Caco-2 (cell line): ENCODE measurements around the gene NCKAP5. TPM values are rescaled to one million over a fixed set of nuclear protein-coding genes. Genes with fewer than 3 reads are reported as not detected.

Source experiments
- BruUV-seq: library from RNA; stranded (reverse); fragments of 400-500 nt; replicated peaks from 2 replicates; lab custom pipeline; 2021; lab: Mats Ljungman, UMichigan
- CTCF ChIA-PET: fragments of 300-600 bp; sonication (Branson Sonifier 250); formaldehyde crosslinking; loops from one replicate; lab custom pipeline; 2022; ENCODE audit warnings: antibody characterized with exemption; lab: Charles Lee
- POLR2A ChIA-PET: fragments of 300-600 bp; sonication (Branson Sonifier 250); formaldehyde crosslinking; loops from one replicate; lab custom pipeline; 2022; ENCODE audit warnings: antibody characterized with exemption; lab: Charles Lee
- DNase-seq, 2 experiments: peaks; one replicate each; pipeline versions ENCODE4 v3.0.0 to v3.0.0-alpha.2; 2020 to 2022
- H3K27me3 ChIP-seq: replicated peaks from 2 replicates; pipeline ENCODE4 v1.6.0; 2011; ENCODE audit warnings: low read length; ENCODE audit not compliant: control insufficient read depth, insufficient read depth
- H3K36me3 ChIP-seq: 2 replicates; pipeline ENCODE4 v1.5.1; 2011; ENCODE audit warnings: low read length; ENCODE audit not compliant: control insufficient read depth, insufficient read depth
- H3K4me1 ChIP-seq: fragments of 250-450 bp; sonication (Bioruptor Pico); 2 replicates; pipeline ENCODE4 v1.5.1; 2020; ENCODE audit warnings: mild to moderate bottlenecking
- H3K4me3 ChIP-seq: 2 replicates; pipeline ENCODE4 v1.5.1; 2011; ENCODE audit warnings: low read depth, mild to moderate bottlenecking, control low read depth, low read length
- H3K9me3 ChIP-seq: fragments of 250-450 bp; sonication (Bioruptor Pico); 2 replicates; pipeline ENCODE4 v1.5.1; 2020; ENCODE audit warnings: mild to moderate bottlenecking, moderate library complexity
- H3K27ac Mint-ChIP-seq: one replicate; pipeline ENCODE4 v1.8.0; 2022; ENCODE audit warnings: mixed read lengths; ENCODE audit not compliant: unreplicated experiment
- H3K27me3 Mint-ChIP-seq: one replicate; pipeline ENCODE4 v1.8.0; 2022; ENCODE audit warnings: mixed read lengths; ENCODE audit not compliant: insufficient read depth, unreplicated experiment
- H3K36me3 Mint-ChIP-seq: one replicate; pipeline ENCODE4 v1.8.0; 2022; ENCODE audit warnings: mild to moderate bottlenecking, mixed read lengths; ENCODE audit not compliant: insufficient read depth, unreplicated experiment
- H3K4me1 Mint-ChIP-seq: one replicate; pipeline ENCODE4 v1.8.0; 2022; ENCODE audit warnings: low read depth, mixed read lengths; ENCODE audit not compliant: unreplicated experiment
- H3K4me3 Mint-ChIP-seq: one replicate; pipeline ENCODE4 v1.8.0; 2022; ENCODE audit warnings: mild to moderate bottlenecking, moderate library complexity, mixed read lengths; ENCODE audit not compliant: unreplicated experiment
- H3K9me3 Mint-ChIP-seq: one replicate; pipeline ENCODE4 v1.8.0; 2022; ENCODE audit warnings: mixed read lengths; ENCODE audit not compliant: unreplicated experiment
- CTCF ChIP-seq, 2 experiments: fragments of 200-600 bp in 1 of 2; IDR thresholded peaks; 1 replicate in 1 of 2; 2 replicates in 1 of 2; pipeline versions ENCODE4 v1.5.1 to v1.8.0; 2011 to 2022; ENCODE audit warnings: antibody characterized with exemption in 1 of 2, control low read depth in 1 of 2, inconsistent platforms in 1 of 2, low read depth in 1 of 2, low read length in 1 of 2, mild to moderate bottlenecking in 1 of 2, moderate library complexity in 1 of 2; ENCODE audit not compliant: insufficient read depth in 1 of 2, severe bottlenecking in 1 of 2, unreplicated experiment in 1 of 2
- intact Hi-C: fragments of 100-400 bp; cut with micrococcal nuclease; formaldehyde crosslinking; loops from one replicate; pipeline ENCODE4 v1.10.0; 2022; ENCODE audit not compliant: unreplicated experiment
- total RNA-seq: library from RNA; stranded (reverse); gene quantifications from 2 replicates; pipeline ENCODE4 v1.2.3, GENCODE V29; 2022

Gene NCKAP5
- total RNA-seq, 1 experiment from 2014 or later: 3.8 TPM

- CTCF ChIA-PET: no interaction called here
- no TSS peak for BruUV-seq
- no peak for DNase-seq
- H3K36me3 ChIP-seq: no peaks in the 10 kb centered on the region
- no peaks in the 10 kb centered on the region for H3K4me1 ChIP-seq
- H3K4me3 ChIP-seq: no peak overlapping the region
- intact Hi-C loops: no loop called here
- no peaks in the 10 kb centered on the region for H3K4me1 Mint-ChIP-seq
- TF ChIP-seq CTCF (IDR thresholded peaks at IDR 0.05; ENCODE audit: insufficient read depth in 1 of 2, low read depth in 1 of 2, low read length in 1 of 2, severe bottlenecking in 1 of 2, unreplicated experiment in 1 of 2): no peak
- POLR2A ChIA-PET: no interaction called here
- H3K36me3 Mint-ChIP-seq: no peaks in the 10 kb centered on the region
- peaks cover 29% of the 10 kb centered on the region for H3K9me3 Mint-ChIP-seq
- H3K27ac Mint-ChIP-seq: no peak overlapping the region
- H3K27me3 ChIP-seq: no peaks in the 10 kb centered on the region
- H3K4me3 Mint-ChIP-seq: no peak overlapping the region
- no peaks in the 10 kb centered on the region for H3K27me3 Mint-ChIP-seq
- H3K9me3 ChIP-seq: no peaks in the 10 kb centered on the region
Observed at GRCh38 chr2:133389569-133389968, 178.7 kb downstream of the NCKAP5 start.

DNA sequence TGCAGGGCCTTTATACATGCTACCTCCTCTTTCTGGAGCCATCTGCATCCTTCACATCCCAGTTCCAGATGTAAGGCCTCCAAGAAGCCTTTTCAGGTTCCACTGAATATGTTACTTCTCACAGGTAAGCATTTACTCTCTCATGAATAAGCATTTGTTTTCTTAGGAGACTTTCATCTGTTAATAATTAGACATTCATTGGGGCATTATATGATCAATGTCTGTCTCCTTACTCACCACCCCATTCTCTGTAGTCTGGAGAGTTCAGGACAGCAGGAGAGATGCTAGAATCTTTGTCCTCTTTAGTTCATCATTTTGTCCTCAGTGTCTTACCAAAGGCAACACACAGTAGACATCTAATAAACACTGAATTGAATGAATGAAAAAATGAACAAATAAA is 185.7 kb downstream of the NCKAP5 start:
- POLR2A ChIA-PET: no interaction called here
- Mint-ChIP-seq H3K9me3 (peaks cover 12% of the 10 kb centered on the region), H3K27ac (no peak overlapping the region), H3K4me3 (no peak overlapping the region), H3K36me3 (no peaks in the 10 kb centered on the region), H3K4me1 (no peaks in the 10 kb centered on the region), H3K27me3 (no peaks in the 10 kb centered on the region)
- DNase-seq: no peak
- no peak for TF ChIP-seq CTCF (IDR thresholded peaks at IDR 0.05; ENCODE audit: insufficient read depth in 1 of 2, low read depth in 1 of 2, low read length in 1 of 2, severe bottlenecking in 1 of 2, unreplicated experiment in 1 of 2)
- no TSS peak for BruUV-seq
- Histone ChIP-seq H3K27me3 (no peaks in the 10 kb centered on the region), H3K9me3 (no peaks in the 10 kb centered on the region), H3K4me1 (no peaks in the 10 kb centered on the region), H3K36me3 (no peaks in the 10 kb centered on the region), H3K4me3 (no peak overlapping the region)
- CTCF ChIA-PET: no interaction called here
- intact Hi-C loops: no loop called here

GRCh38 chr2:133380991-133381390 is 187.3 kb downstream of the NCKAP5 start:
- Mint-ChIP-seq H3K27me3 (no peaks in the 10 kb centered on the region), H3K36me3 (no peaks in the 10 kb centered on the region)

More at GRCh38 chr2:133380991-133381390, 187.3 kb downstream of the NCKAP5 start:
- intact Hi-C loops: no loop called here
- POLR2A ChIA-PET: no interaction called here
- H3K4me3 ChIP-seq: no peak overlapping the region
- no peaks in the 10 kb centered on the region for H3K36me3 ChIP-seq
- Mint-ChIP-seq H3K4me1 (no peaks in the 10 kb centered on the region), H3K27ac (no peak overlapping the region), H3K9me3 (peaks cover 5% of the 10 kb centered on the region), H3K4me3 (no peak overlapping the region)
- no peaks in the 10 kb centered on the region for H3K27me3 ChIP-seq
- no peaks in the 10 kb centered on the region for H3K9me3 ChIP-seq
- H3K4me1 ChIP-seq: no peaks in the 10 kb centered on the region
- no peak for DNase-seq
- CTCF ChIA-PET: no interaction called here
- no peak for TF ChIP-seq CTCF (IDR thresholded peaks at IDR 0.05; ENCODE audit: insufficient read depth in 1 of 2, low read depth in 1 of 2, low read length in 1 of 2, severe bottlenecking in 1 of 2, unreplicated experiment in 1 of 2)
- no TSS peak for BruUV-seq
